H1 (cell line): ENCODE results near the gene CD164L2. TPM values are rescaled to one million over a fixed set of nuclear protein-coding genes. Genes with fewer than 3 reads are reported as not detected.

Source experiments
- CTCF ChIA-PET: fragments of 300-600 bp; sonication (Branson Sonifier 250); formaldehyde crosslinking; loops from one replicate; lab custom pipeline; 2021; ENCODE audit not compliant: partially characterized antibody; lab: Charles Lee
- POLR2A ChIA-PET: fragments of 300-600 bp; sonication (Branson Sonifier 250); formaldehyde crosslinking; loops from one replicate; lab custom pipeline; 2021; ENCODE audit warnings: inconsistent platforms; ENCODE audit not compliant: partially characterized antibody; lab: Charles Lee
- DNase-seq, 2 experiments: peaks; one replicate each; pipeline versions ENCODE4 v3.0.0 to v3.0.0-alpha.2; 2010 to 2022; ENCODE audit warnings: low spot score in 2 of 2, low read depth in 1 of 2, mixed read lengths in 1 of 2
- FAIRE-seq: peaks from 2 replicates; lab custom pipeline; 2011; peaks lifted over from hg19 to GRCh38; lab: Jason Lieb, UNC
- H2AFZ ChIP-seq: 2 replicates; pipeline ENCODE4 v1.8.1; 2012; ENCODE audit warnings: low read length, inconsistent platforms
- H2AK5ac ChIP-seq: 2 replicates; pipeline ENCODE4 v1.6.1; 2013; ENCODE audit warnings: low read depth, low read length
- H2BK120ac ChIP-seq: replicated peaks from 2 replicates; pipeline ENCODE3; 2013; ENCODE audit warnings: low read depth, low read length, inconsistent platforms
- H2BK12ac ChIP-seq: 2 replicates; pipeline ENCODE4 v1.6.1; 2013; ENCODE audit warnings: low read depth, low read length
- H2BK15ac ChIP-seq: 2 replicates; pipeline ENCODE4 v1.6.1; 2013; ENCODE audit warnings: low read length
- H2BK20ac ChIP-seq: 2 replicates; pipeline ENCODE4 v1.6.1; 2013; ENCODE audit warnings: low read length
- H2BK5ac ChIP-seq: 2 replicates; pipeline ENCODE4 v1.6.1; 2013; ENCODE audit warnings: low read depth, low read length
- H3K14ac ChIP-seq: 2 replicates; pipeline ENCODE4 v1.6.1; 2013; ENCODE audit warnings: inconsistent platforms; ENCODE audit not compliant: insufficient read length
- H3K18ac ChIP-seq: 2 replicates; pipeline ENCODE4 v1.6.1; 2013; ENCODE audit warnings: low read length; ENCODE audit errors: extremely low read depth
- H3K23ac ChIP-seq: 2 replicates; pipeline ENCODE4 v1.6.1; 2013; ENCODE audit warnings: inconsistent platforms; ENCODE audit not compliant: insufficient read length
- H3K23me2 ChIP-seq: 2 replicates; pipeline ENCODE4 v1.6.1; 2013; ENCODE audit warnings: low read depth, low read length
- H3K27ac ChIP-seq: 2 replicates; pipeline ENCODE4 v1.6.1; 2011; ENCODE audit warnings: low read depth, low read length, inconsistent platforms
- H3K27me3 ChIP-seq, 4 experiments: replicated peaks in 1 of 4; 1 replicate in 1 of 4; 2 replicates in 3 of 4; pipeline versions ENCODE4 v1.6.1 to v1.8.1; 2011 to 2013; ENCODE audit warnings: low read length in 3 of 4, mild to moderate bottlenecking in 3 of 4, inconsistent platforms in 2 of 4, mixed read lengths in 2 of 4, moderate library complexity in 1 of 4; ENCODE audit not compliant: control insufficient read depth in 3 of 4, insufficient read depth in 3 of 4; ENCODE audit errors: extremely low read depth in 1 of 4
- H3K36me3 ChIP-seq, 4 experiments: 2 replicates each; pipeline versions ENCODE4 v1.6.1 to v1.8.1; 2011 to 2013; ENCODE audit warnings: mild to moderate bottlenecking in 4 of 4, low read length in 3 of 4, moderate library complexity in 2 of 4, control low read depth in 1 of 4, inconsistent platforms in 1 of 4; ENCODE audit not compliant: insufficient read depth in 4 of 4, control insufficient read depth in 2 of 4
- H3K4ac ChIP-seq: replicated peaks from 2 replicates; pipeline ENCODE3; 2013; ENCODE audit warnings: low read length, low read depth, mixed read lengths, inconsistent platforms; ENCODE audit not compliant: insufficient read length
- H3K4me1 ChIP-seq, 4 experiments: replicated peaks in 1 of 4; 1 replicate in 1 of 4; 2 replicates in 3 of 4; pipeline versions ENCODE4 v1.6.1 to v1.8.1; 2011 to 2013; ENCODE audit warnings: low read length in 3 of 4, inconsistent platforms in 2 of 4, mixed read lengths in 1 of 4; ENCODE audit not compliant: insufficient read depth in 4 of 4, control insufficient read depth in 3 of 4
- H3K4me2 ChIP-seq, 2 experiments: 2 replicates each; pipeline versions ENCODE4 v1.6.1 to v1.8.1; 2011 to 2013; ENCODE audit warnings: low read depth in 2 of 2, low read length in 2 of 2, control low read depth in 1 of 2, inconsistent platforms in 1 of 2, mild to moderate bottlenecking in 1 of 2; ENCODE audit not compliant: insufficient read depth in 1 of 2
- H3K4me3 ChIP-seq, 4 experiments: fragments of 200-600, 300-600 bp in 1 of 4; sonication (generic), shearing (Covaris generic), sonication (Bioruptor Twin) in 1 of 4; 2 replicates each; pipeline versions ENCODE4 v1.5.1 to v1.8.1; 2011 to 2016; ENCODE audit warnings: low read length in 4 of 4, low read depth in 3 of 4, control low read depth in 2 of 4, inconsistent platforms in 2 of 4, mild to moderate bottlenecking in 2 of 4, mixed read lengths in 1 of 4, moderate library complexity in 1 of 4; ENCODE audit not compliant: insufficient read depth in 2 of 4; ENCODE audit errors: extremely low read depth in 1 of 4
- H3K56ac ChIP-seq: replicated peaks from 2 replicates; pipeline ENCODE3; 2013; ENCODE audit warnings: low read depth, mild to moderate bottlenecking, mixed read lengths, low read length, inconsistent platforms; ENCODE audit not compliant: insufficient read length
- H3K79me1 ChIP-seq: 2 replicates; pipeline ENCODE4 v1.6.1; 2013; ENCODE audit warnings: low read depth, low read length, control low read depth
- H3K79me2 ChIP-seq, 2 experiments: 2 replicates each; pipeline versions ENCODE4 v1.6.1 to v1.8.1; 2012 to 2013; ENCODE audit warnings: low read length in 2 of 2, mild to moderate bottlenecking in 2 of 2, inconsistent platforms in 1 of 2; ENCODE audit not compliant: insufficient read depth in 2 of 2, control insufficient read depth in 1 of 2
- H3K9ac ChIP-seq, 4 experiments: replicated peaks in 1 of 4; 1 replicate in 1 of 4; 2 replicates in 3 of 4; pipeline versions ENCODE4 v1.6.1 to v1.8.1; 2011 to 2013; ENCODE audit warnings: low read depth in 3 of 4, low read length in 3 of 4, control low read depth in 2 of 4, mild to moderate bottlenecking in 2 of 4, moderate library complexity in 2 of 4, inconsistent platforms in 1 of 4; ENCODE audit errors: extremely low read depth in 1 of 4
- H3K9me3 ChIP-seq, 2 experiments: 2 replicates each; pipeline versions ENCODE4 v1.6.1 to v1.8.1; 2012 to 2013; ENCODE audit warnings: mild to moderate bottlenecking in 2 of 2, moderate library complexity in 2 of 2, control low read depth in 1 of 2, inconsistent platforms in 1 of 2, low read depth in 1 of 2, low read length in 1 of 2, mixed read lengths in 1 of 2; ENCODE audit not compliant: insufficient read depth in 2 of 2
- H4K20me1 ChIP-seq, 2 experiments: replicated peaks in 1 of 2; 2 replicates each; pipeline versions ENCODE3 to v1.8.1; 2011 to 2013; ENCODE audit warnings: inconsistent platforms in 2 of 2, low read length in 2 of 2, mild to moderate bottlenecking in 1 of 2; ENCODE audit not compliant: insufficient read depth in 2 of 2, control insufficient read depth in 1 of 2
- H4K5ac ChIP-seq: 2 replicates; pipeline ENCODE4 v1.6.1; 2013; ENCODE audit warnings: low read length, low read depth, mixed read lengths, inconsistent platforms; ENCODE audit not compliant: insufficient read length
- H4K8ac ChIP-seq: 2 replicates; pipeline ENCODE4 v1.8.0; 2013; ENCODE audit warnings: mild to moderate bottlenecking, moderate library complexity, low read length, inconsistent platforms; ENCODE audit not compliant: insufficient read depth; ENCODE audit errors: extremely low read depth
- H4K91ac ChIP-seq: replicated peaks from 2 replicates; pipeline ENCODE3; 2013; ENCODE audit warnings: low read length, mixed read lengths, inconsistent platforms; ENCODE audit not compliant: insufficient read length
- BRCA1 ChIP-seq: IDR thresholded peaks from 2 replicates; pipeline ENCODE4 v1.6.1; 2012; ENCODE audit warnings: low read depth, low read length, improper control_type of control experiment
- CBX8 ChIP-seq: fragments of 300-800, 300-1000 bp; sonication (generic); IDR thresholded peaks from 2 replicates; pipeline ENCODE4 v1.7.1; 2016; ENCODE audit warnings: low read depth, low read length, borderline replicate concordance
- CHD1 ChIP-seq: IDR thresholded peaks from 2 replicates; pipeline ENCODE4 v1.6.1; 2012; ENCODE audit warnings: low read depth, low read length, improper control_type of control experiment
- HDAC2 ChIP-seq, 2 experiments: fragments of 300-600 bp in 1 of 2; sonication (generic) in 1 of 2; IDR thresholded peaks; 2 replicates each; pipeline ENCODE4 v1.6.1; 2011 to 2012; ENCODE audit warnings: low read depth in 2 of 2, low read length in 2 of 2, mild to moderate bottlenecking in 2 of 2, moderate library complexity in 2 of 2, borderline replicate concordance in 1 of 2, inconsistent platforms in 1 of 2
- JUN ChIP-seq: IDR thresholded peaks from 2 replicates; pipeline ENCODE4 v1.6.1; 2011; ENCODE audit warnings: low read depth, mild to moderate bottlenecking, improper control_type of control experiment, low read length
- NANOG ChIP-seq: IDR thresholded peaks from 2 replicates; pipeline ENCODE4 v1.6.1; 2011; ENCODE audit warnings: low read length, low read depth, mild to moderate bottlenecking, inconsistent platforms; ENCODE audit not compliant: insufficient read depth, poor library complexity, severe bottlenecking
- NRF1 ChIP-seq: IDR thresholded peaks from 2 replicates; pipeline ENCODE4 v1.6.1; 2011; ENCODE audit warnings: mild to moderate bottlenecking, low read depth, low read length, improper control_type of control experiment
- PHF8 ChIP-seq: fragments of 200-600 bp; sonication (generic); conservative IDR thresholded peaks from 2 replicates; pipeline ENCODE4 v1.7.1; 2012; ENCODE audit warnings: low read depth, mild to moderate bottlenecking, inconsistent platforms, low read length, moderate library complexity
- USF2 ChIP-seq: IDR thresholded peaks from 2 replicates; pipeline ENCODE4 v1.6.1; 2011; ENCODE audit warnings: low read length, improper control_type of control experiment
- WGBS, 2 experiments: shearing (Covaris generic) in 1 of 2; methylation state at CpG; one replicate each; pipeline versions ENCODE4 v1.1.6 to v1.1.7; 2013 to 2015; ENCODE audit warnings: low lambda C conversion rate in 2 of 2, mixed read lengths in 2 of 2, inconsistent platforms in 1 of 2, low coverage in 1 of 2, missing lambda C conversion rate in 1 of 2; ENCODE audit not compliant: insufficient replicate concordance in 2 of 2, insufficient coverage in 1 of 2, insufficient read length in 1 of 2; ENCODE audit errors: extremely low coverage in 1 of 2, missing lambda C conversion rate in 1 of 2; 5-methylcytosine and 5-hydroxymethylcytosine counted together
- polyA plus RNA-seq, 7 experiments: library from polyadenylated mRNA; depleted of rRNA in 3 of 7; stranded (reverse) in 5 of 7; unstranded in 2 of 7; fragments of >200 nt in 5 of 7; fragments of 200-250 nt in 2 of 7; gene quantifications; 1 replicate in 5 of 7; 2 replicates in 1 of 7; 4 replicates in 1 of 7; pipeline versions ENCODE4 v1.2.1 to v1.2.3, GENCODE V29; 2011 to 2013; ENCODE audit warnings: missing spikeins in 2 of 7, mixed read lengths in 2 of 7
- total RNA-seq: library from RNA; stranded (reverse); fragmentation: NEBNext Ultra II Directional; extraction: Animal tissue kit (Norgen Biotek cat#: 25700); gene quantifications from 2 replicates; pipeline ENCODE4 v1.2.1, GENCODE V29; 2021

Gene CD164L2
- total and polyA plus RNA-seq, 2 of the 8 experiments (the other 6 are each of a cell fraction or from before 2014, with no cell fraction given) = 3.3 TPM

- Histone ChIP-seq H2BK5ac (no peak overlapping the region), H2BK120ac (no peak overlapping the region), H3K4me1 (peaks cover 0 to 7% (median 0%) of the 10 kb centered on the region in 4 experiments; a peak in 2 of 7 replicates), H3K79me1 (no peaks in the 10 kb centered on the region), H3K9me3 (no peaks in the 10 kb centered on the region), H3K9ac (no peak overlapping the region), H2AFZ (no peak overlapping the region), H3K14ac (no peak overlapping the region), H4K5ac (no peak overlapping the region), H2BK12ac (no peak overlapping the region), H2AK5ac (0 out of 2 replicates have a peak overlapping the region, but pooled peaks have one; percentile 5), H3K23me2 (peaks cover 4% of the 10 kb centered on the region; the same call in 1 of the 2 replicates), H3K4me3 (no peak overlapping the region), H3K56ac (no peak overlapping the region), H3K79me2 (no peaks in the 10 kb centered on the region), H3K27me3 (peaks cover 0 to 16% (median 9%) of the 10 kb centered on the region in 4 experiments; a peak in 6 of 7 replicates), H3K4me2 (no peak overlapping the region), H4K20me1 (no peaks in the 10 kb centered on the region), H4K91ac (no peak overlapping the region), H3K23ac (no peak overlapping the region), H3K18ac (no peak overlapping the region), H3K27ac (no peak overlapping the region), H4K8ac (no peak overlapping the region), H3K4ac (no peak overlapping the region), H3K36me3 (no peaks in the 10 kb centered on the region), H2BK20ac (no peak overlapping the region), H2BK15ac (no peak overlapping the region)
- no peak for FAIRE-seq
- 92% methylated on average over 12 of the region's 12 CpGs; no CpG with 5 or more reads in 1 of the 2 experiments for WGBS, 2 experiments
- POLR2A ChIA-PET = interaction anchor here (1.0 to 3.7 kb wide), 4 partner anchors 10 to 226 kb away, joined by 3 to 18 read pairs (median 8); partner anchors contain the start of genes MAP3K6 and SLC9A1
- CTCF ChIA-PET = interaction anchor here (0.6 to 18.9 kb wide), 15 partner anchors 9 to 279 kb away, joined by 3 to 625 read pairs (median 4); partner anchors contain the start of genes AHDC1, FCN3, GPR3 and MAP3K6
- DNase-seq = no peak
- TF ChIP-seq HDAC2 (IDR thresholded peaks at IDR 0.05; ENCODE audit: borderline replicate concordance in 1 of 2, low read depth in 2 of 2, low read length in 2 of 2) = no peak
- TF ChIP-seq USF2 = no peak
- TF ChIP-seq JUN = no peak
- TF ChIP-seq CBX8 = no peak
- no peak for TF ChIP-seq PHF8
- no peak for TF ChIP-seq CHD1
- no peak for TF ChIP-seq BRCA1
- no peak for TF ChIP-seq NRF1
- TF ChIP-seq NANOG = no peak
Measured at GRCh38 chr1:27380766-27381733, 2.1 kb downstream of the CD164L2 start.
